ENCODE measurements around the gene CTU2. TPM values are rescaled to one million over a fixed set of nuclear protein-coding genes. Genes with fewer than 3 reads are reported as not detected.

CTU2 gene
- total RNA-seq, 1 experiment from 2014 or later = 14.7 TPM

GRCh38 chr16:88694221-88695087 is 11.8 kb upstream of the CTU2 start:
- DNase-seq (ENCODE audit: low spot score) = no peak
- in situ Hi-C loops (cut with HindIII; ENCODE audit: low sequenced_read_pairs) = no loop called here

GRCh38 chr16:88695218-88695617 is 11.1 kb upstream of the CTU2 start:
- DNase-seq (ENCODE audit: low spot score) = no peak
- in situ Hi-C loops (cut with HindIII; ENCODE audit: low sequenced_read_pairs) = no loop called here

DNA sequence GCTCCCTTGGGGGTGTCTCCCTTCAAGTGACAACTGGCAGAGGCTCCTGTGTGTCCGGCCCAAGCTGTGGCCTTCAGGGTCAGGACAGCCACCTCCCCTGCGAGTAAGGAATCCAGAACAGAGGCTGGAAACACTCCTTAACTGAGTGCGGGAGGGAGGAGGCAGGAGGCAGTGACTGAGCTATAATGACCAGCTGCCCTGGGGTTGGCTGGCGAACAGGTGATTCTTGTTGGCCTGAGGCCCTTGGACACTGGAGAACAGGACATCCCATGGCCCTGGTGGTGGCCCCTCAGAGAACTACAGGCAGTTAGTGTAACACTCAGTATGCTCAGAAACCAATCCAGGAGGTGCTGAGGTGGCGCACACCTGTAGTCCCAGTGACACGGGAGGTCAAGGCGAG is 10.6 kb upstream of the CTU2 start:
- in situ Hi-C loops (cut with HindIII; ENCODE audit: low sequenced_read_pairs) = no loop called here
- no peak for DNase-seq (ENCODE audit: low spot score)

- in situ Hi-C loops (cut with HindIII; ENCODE audit: low sequenced_read_pairs) = no loop called here
- no peak for DNase-seq (ENCODE audit: low spot score)
These were observed 9.9 kb upstream of the CTU2 start for GRCh38 chr16:88696441-88696840.

DNA sequence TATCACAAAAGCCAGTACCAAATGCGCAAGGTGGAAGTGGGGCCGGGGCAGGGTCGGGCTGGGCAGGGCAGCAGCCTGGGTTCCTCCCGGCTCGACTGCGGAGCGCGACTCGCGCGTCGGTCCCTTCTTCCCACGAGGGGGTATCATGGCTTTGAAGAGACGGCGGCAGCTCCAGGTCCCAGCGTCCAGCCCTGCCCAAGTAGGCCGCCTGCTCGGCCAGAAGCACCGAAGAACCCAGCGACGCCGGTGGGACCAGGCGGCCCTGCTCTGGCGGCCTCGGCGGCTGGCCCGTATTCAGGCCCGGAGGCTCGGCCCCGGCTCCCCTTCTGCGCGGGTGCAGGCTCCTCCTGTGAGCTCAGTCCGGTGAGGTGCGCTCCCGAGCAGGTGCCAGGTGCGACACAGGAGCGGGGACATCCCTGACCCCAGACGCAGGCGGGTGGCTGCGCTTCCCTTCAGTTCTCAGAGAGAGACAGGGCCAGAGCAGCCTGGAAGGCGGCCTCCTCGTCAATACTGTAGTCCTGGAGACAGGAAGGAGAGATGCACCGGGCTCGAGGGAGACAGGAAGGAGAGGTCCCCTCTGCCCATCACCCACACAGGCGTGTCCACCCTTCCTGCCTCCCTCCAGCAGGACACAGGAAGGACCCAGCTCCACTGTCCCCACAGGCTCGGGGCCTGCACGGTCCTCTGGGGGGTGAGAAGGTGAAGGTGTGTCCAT is 9.0 kb upstream of the CTU2 start:
- in situ Hi-C loops (cut with HindIII; ENCODE audit: low sequenced_read_pairs) = no loop called here
- no peak for DNase-seq (ENCODE audit: low spot score)

GRCh38 chr16:88697831-88698615 is 8.3 kb upstream of the CTU2 start:
- in situ Hi-C loops (cut with HindIII; ENCODE audit: low sequenced_read_pairs) = no loop called here
- no peak for DNase-seq (ENCODE audit: low spot score)

- in situ Hi-C loops (cut with HindIII; ENCODE audit: low sequenced_read_pairs) = no loop called here
- no peak for DNase-seq (ENCODE audit: low spot score)
These were observed 7.7 kb upstream of the CTU2 start for GRCh38 chr16:88698646-88699045.

- in situ Hi-C loops (cut with HindIII; ENCODE audit: low sequenced_read_pairs) = no loop called here
These were observed 7.1 kb upstream of the CTU2 start for GRCh38 chr16:88699180-88699579.

GRCh38 chr16:88700322-88700635 is 6.0 kb upstream of the CTU2 start:
- no peak for DNase-seq (ENCODE audit: low spot score)
- in situ Hi-C loops (cut with HindIII; ENCODE audit: low sequenced_read_pairs) = no loop called here

More at GRCh38 chr16:88699180-88699579, 7.1 kb upstream of the CTU2 start:
- no peak for DNase-seq (ENCODE audit: low spot score)

GRCh38 chr16:88700636-88701482 is 5.4 kb upstream of the CTU2 start:
- no peak for DNase-seq (ENCODE audit: low spot score)
- in situ Hi-C loops (cut with HindIII; ENCODE audit: low sequenced_read_pairs) = no loop called here

DNA sequence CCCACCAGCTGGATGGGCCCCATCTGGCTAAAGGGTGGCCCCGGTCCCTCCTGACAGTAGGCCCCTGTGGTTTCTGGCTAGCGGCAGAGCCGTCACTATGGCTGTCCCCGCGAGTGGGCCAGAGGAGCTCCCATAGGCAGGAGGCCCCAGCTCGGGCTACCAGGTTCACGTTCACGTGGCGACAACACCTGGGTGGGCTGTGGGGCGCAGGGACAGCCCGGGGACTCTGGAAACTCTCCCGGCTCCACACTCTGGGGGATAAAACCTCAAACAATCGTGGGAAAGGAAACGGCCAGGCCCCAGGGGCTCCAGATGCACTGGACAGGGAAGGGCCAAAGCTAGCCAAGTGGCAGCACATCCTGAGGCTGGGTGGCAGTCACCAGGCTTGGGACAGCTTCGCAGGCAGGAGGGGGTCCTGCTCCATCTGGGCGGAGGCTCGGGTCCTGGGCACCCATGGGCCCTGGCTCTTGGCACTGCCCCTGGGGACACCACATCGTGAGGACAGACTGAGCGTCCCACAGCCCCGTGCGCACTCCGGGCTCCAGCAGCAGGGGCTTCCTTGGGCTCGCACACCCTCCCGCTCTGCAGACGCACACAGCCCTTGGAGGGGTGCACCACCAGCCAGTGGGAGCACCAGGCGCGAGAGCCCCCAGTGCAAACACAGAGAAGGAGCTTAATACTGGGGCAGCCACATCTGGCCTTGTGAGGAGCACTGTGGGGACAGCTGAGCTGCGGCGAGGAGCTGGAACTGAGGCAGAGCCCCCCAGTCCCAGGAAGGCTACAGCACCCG is 4.5 kb upstream of the CTU2 start:
- in situ Hi-C loops (cut with HindIII; ENCODE audit: low sequenced_read_pairs) = no loop called here

GRCh38 chr16:88702371-88703210 is 3.7 kb upstream of the CTU2 start:
- DNase-seq (ENCODE audit: low spot score) = no peak
- in situ Hi-C loops (cut with HindIII; ENCODE audit: low sequenced_read_pairs) = no loop called here

More for the DNA sequence above, 4.5 kb upstream of the CTU2 start:
- DNase-seq (ENCODE audit: low spot score) = no peak

DNA sequence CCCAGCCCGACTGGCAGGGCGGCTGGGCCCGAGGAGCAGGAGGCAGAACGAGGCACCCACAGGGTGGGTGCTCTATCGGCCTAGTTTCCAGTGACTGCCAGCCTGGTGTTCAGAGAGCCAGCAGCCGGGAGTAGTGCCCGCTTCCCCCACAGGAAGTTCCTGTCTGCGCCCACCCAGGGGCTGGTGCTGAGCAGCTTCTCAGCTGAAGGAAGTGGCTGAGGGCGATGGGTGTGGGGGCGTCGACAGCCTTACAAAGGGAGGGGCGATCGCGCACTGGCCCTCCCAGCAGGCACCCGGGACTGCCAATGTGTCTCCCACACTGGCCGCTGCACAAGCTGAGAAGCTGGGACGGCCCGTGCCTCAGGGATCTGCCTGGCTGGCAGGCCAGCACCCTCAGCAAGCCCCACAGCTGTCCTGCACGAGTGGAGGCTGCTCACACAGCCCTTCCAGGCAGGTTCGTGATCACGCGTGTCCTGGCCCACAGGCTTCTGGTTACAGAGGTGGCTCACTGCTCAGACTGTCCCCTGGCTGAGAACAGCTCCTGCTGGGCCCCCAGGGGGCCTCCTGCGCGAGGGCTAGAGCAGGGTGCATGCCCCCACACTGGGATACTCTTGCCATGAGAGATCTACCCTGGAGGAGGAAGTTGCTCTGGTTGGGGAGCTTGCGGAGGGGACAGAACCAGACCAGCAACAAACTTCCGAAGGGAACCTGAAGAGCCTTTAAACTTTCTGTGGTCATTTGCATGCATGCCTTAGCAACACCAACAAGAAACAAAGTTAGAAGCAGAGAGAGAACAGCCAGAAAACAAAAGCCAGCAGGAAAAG is 2.6 kb upstream of the CTU2 start:
- DNase-seq (ENCODE audit: low spot score) = no peak
- in situ Hi-C loops (cut with HindIII; ENCODE audit: low sequenced_read_pairs) = no loop called here

DNA sequence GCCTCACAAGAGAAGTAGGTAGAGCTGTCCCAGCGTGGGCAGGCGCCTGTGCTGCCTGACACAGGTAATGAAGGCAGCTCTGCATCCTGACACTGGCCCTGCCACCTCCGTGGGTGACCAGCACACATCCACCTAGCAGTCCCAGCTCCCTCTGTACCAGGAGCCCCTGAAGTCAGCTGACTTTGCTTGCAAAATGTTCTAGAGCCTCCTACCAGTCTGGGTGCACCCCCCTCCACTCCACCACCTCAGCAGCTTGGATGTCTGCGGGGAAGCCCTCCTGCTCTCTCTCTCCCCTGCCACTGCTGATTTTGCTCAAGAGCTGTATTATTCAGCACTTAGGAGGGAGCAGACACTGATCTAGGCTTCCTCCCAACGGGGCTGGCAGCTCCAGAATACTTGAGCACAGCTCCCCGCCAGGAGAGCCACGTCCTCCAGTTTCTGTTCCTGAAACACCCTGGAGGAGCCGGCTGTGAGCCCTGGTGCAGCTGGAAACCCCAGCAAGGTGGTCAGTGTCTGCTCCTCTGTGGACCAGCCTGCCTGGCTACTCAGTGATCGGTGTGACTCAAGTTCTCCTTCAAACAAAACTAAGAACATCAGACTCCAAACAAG is 1.1 kb upstream of the CTU2 start:
- no peak for DNase-seq (ENCODE audit: low spot score)
- in situ Hi-C loops (cut with HindIII; ENCODE audit: low sequenced_read_pairs) = no loop called here

- in situ Hi-C loops (cut with HindIII; ENCODE audit: low sequenced_read_pairs) = no loop called here
- DNase-seq (ENCODE audit: low spot score) = no peak
These were observed 488 bp upstream of the CTU2 start for GRCh38 chr16:88705801-88706228.

All from G401 (cell line).